Motor neuron (in vitro differentiated cells): ENCODE data around the gene RAB36. TPM values are rescaled to one million over a fixed set of nuclear protein-coding genes. Genes with fewer than 3 reads are reported as not detected.

Source experiments
- ATAC-seq, 8 experiments: fragments of 200-7000 bp; cut with Tn5 transposase; replicated peaks in 6 of 8; 2 replicates each; pipeline ENCODE4 v1.8.0; 2021; ENCODE audit warnings: mild to moderate bottlenecking in 8 of 8, moderate library complexity in 8 of 8
- H3K27ac ChIP-seq, 2 donors: fragments of 250-450 bp; sonication (Bioruptor Pico); 2 replicates each; pipeline ENCODE4 v1.9.0; 2021; ENCODE audit warnings: antibody characterized with exemption in 2 of 2, mild to moderate bottlenecking in 2 of 2, moderate library complexity in 1 of 2
- H3K4me1 ChIP-seq, 2 donors: fragments of 250-450 bp; sonication (Bioruptor Pico); replicated peaks in 1 of 2; 2 replicates each; pipeline ENCODE4 v1.6.1; 2021; ENCODE audit warnings: antibody characterized with exemption in 2 of 2, mild to moderate bottlenecking in 2 of 2, moderate library complexity in 1 of 2
- H3K4me3 ChIP-seq, 5 donors: fragments of 250-450 bp; sonication (Bioruptor Pico); 2 replicates each; pipeline ENCODE4 v1.9.0; 2021; ENCODE audit warnings: antibody characterized with exemption in 5 of 5, mild to moderate bottlenecking in 5 of 5, moderate library complexity in 4 of 5
- WGBS, 10 experiments: fragments of 450-650 bp; shearing (Covaris generic); methylation state at CpG; one replicate each; pipeline ENCODE4 v1.0.0; 2022; 5-methylcytosine and 5-hydroxymethylcytosine counted together
- in situ Hi-C, 9 experiments: fragments of 400-800 bp; cut with MboI; loops; one replicate each; pipeline ENCODE4 v1.15.0; 2021; ENCODE audit warnings: low sequenced_read_pairs in 9 of 9, low pct_unique_long_range_greater_than_20kb in 2 of 9; ENCODE audit not compliant: unreplicated experiment in 9 of 9
- total RNA-seq, 8 experiments: library from RNA; unstranded; fragments of 300-600 nt; gene quantifications; 2 replicates each; pipeline versions ENCODE4 v1.2.3 to v1.2.4, GENCODE V29; 2022

The RAB36 gene
- total RNA-seq, 8 experiments from 2014 or later = 3.1 to 14.4 (median 3.9) TPM

GRCh38 chr22:23118647-23119493, 26.4 kb upstream of the RAB36 start:
- H3K27ac ChIP-seq = peak overlapping the region; percentile 59 to 76
- ATAC-seq = no peak
- 80 to 100% (median 87%) methylated on average over 1 to 2 of the region's 7 CpGs; no CpG with 5 or more reads in 4 of the 10 experiments for WGBS, 10 experiments
- H3K4me3 ChIP-seq = no peak overlapping the region
- H3K4me1 ChIP-seq = peaks cover 9 to 20% of the 10 kb centered on the region in 2 donors
- in situ Hi-C loops = no loop called here

DNA sequence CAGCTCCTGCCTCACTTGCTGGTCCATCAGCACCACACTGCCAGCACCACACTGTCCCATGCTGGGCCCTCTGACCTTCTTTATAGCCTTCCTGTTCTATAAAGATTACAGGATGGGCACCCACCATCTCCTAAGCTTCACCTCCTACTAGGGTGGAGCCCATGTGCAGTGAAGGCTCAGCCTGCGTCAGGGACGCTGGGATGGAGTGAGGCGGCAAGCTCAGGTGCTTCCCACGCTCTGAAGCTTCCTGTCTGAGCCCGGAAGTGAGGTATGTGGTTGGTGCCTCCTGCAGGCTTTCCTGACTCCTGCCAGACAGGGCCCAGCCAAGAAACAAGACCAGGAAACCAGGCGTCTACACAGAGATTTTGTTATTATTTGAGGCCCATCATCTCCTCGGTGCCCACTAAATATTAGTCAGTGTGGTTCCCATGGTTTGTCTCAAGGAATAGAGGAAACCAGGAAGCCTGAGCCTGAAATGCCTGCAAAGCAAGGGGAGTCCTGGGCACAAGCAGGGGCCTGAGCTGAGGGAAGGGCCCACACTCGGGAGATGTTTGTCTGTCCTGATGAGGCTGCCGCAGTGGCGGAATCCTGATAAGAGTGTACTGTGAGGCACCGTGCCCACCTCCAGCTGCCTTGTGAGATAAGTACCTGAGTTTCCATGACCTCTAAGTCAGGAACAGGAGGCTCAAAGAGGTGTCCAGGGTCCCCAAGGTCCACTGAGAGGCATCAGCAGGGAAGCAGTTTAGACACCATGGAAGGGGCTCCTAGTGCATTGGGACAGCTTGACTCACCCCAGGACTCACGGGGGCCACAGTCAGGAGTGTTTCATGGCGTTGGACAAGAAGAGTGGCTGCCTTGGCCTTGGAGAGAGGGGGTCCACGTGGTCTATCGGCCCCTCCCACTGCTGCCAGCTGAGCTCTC, 25.5 kb upstream of the RAB36 start:
- peak in 1 of 8 experiments; percentile 31 for ATAC-seq
- peaks cover 9 to 20% of the 10 kb centered on the region in 2 donors for H3K4me1 ChIP-seq
- H3K27ac ChIP-seq = peak overlapping the region; percentile 59 to 76
- no peak overlapping the region for H3K4me3 ChIP-seq
- in situ Hi-C loops = loop anchor here in 3 of 9 experiments (10.0 kb wide), 1 partner anchor 155 kb away; no protein-coding TSS in a partner anchor
- WGBS, 10 experiments = 80 to 100% (median 90%) methylated on average over 1 to 7 of the region's 15 CpGs; no CpG with 5 or more reads in 4 of the 10 experiments

- ATAC-seq = no peak
- H3K4me3 ChIP-seq = no peak overlapping the region
- peak overlapping the region; percentile 46 to 59 for H3K27ac ChIP-seq
- H3K4me1 ChIP-seq = peaks cover 9 to 20% of the 10 kb centered on the region in 2 donors
- in situ Hi-C loops = loop anchor here in 3 of 9 experiments (10.0 kb wide), 1 partner anchor 156 kb away; no protein-coding TSS in a partner anchor
- WGBS, 10 experiments = 33 to 100% (median 80%) methylated on average over 1 to 5 of the region's 7 CpGs; no CpG with 5 or more reads in 4 of the 10 experiments
Measured at GRCh38 chr22:23120415-23120899, 24.8 kb upstream of the RAB36 start.

- Histone ChIP-seq H3K4me3 (no peak overlapping the region), H3K4me1 (peaks cover 8 to 19% of the 10 kb centered on the region in 2 donors), H3K27ac (peak overlapping the region; percentile 59 to 65)
- peak in 3 of 8 experiments; percentile 42 to 76 (median 63) for ATAC-seq
- in situ Hi-C loops = loop anchor here in 3 of 9 experiments (10.0 kb wide), 1 partner anchor 156 kb away; no protein-coding TSS in a partner anchor
- WGBS, 10 experiments = 60 to 100% (median 96%) methylated on average over 1 to 4 of the region's 4 CpGs; no CpG with 5 or more reads in 5 of the 10 experiments
Measured at GRCh38 chr22:23121000-23121421, 24.3 kb upstream of the RAB36 start.

- Histone ChIP-seq H3K27ac (peak overlapping the region; percentile 59 to 65), H3K4me1 (peaks cover 5 to 15% of the 10 kb centered on the region in 2 donors), H3K4me3 (no peak overlapping the region)
- in situ Hi-C loops = loop anchor here in 3 of 9 experiments (10.0 kb wide), 1 partner anchor 157 kb away; no protein-coding TSS in a partner anchor
- peak in 1 of 8 experiments; percentile 52 for ATAC-seq
- 20 to 100% (median 87%) methylated on average over 1 to 4 of the region's 9 CpGs; no CpG with 5 or more reads in 2 of the 10 experiments for WGBS, 10 experiments
Measured at GRCh38 chr22:23121424-23121823, 23.9 kb upstream of the RAB36 start.

DNA sequence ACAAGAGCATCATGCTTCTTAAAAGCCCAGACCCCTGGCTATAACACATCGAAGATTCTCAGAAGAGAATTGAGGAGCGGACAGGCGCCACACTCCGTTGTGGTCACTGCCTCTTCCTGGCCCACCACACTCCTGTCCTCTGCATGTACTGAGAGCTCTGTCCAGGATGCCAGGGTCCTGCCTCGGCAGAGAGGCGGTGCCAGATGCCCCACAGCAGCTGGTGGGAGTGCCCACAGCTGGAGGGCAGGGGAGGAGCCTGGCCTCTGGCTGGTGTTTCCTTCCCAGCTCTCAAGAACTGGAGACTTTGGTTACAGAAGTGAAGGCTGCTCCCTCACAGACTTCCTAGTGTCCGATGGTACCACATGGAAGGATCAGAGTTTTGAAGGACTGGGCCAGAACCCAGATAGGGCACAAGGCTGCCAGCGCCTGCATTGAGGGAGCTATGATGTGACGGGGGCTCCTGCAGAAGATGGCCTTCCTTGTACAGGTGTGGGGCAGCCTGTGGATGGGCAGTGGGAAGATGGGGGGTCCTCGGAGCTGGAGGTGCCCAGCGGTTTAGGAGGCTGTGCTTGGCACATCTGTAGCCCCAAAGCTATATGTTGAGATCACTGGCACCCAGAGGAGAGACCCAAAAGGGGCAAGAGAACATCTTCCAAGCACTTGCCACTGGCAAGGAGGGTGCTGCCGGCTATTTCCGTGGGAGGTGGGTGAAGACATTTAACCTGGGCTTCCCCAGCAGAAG, 22.9 kb upstream of the RAB36 start:
- WGBS, 10 experiments = 0 to 100% (median 77%) methylated on average over 1 to 7 of the region's 13 CpGs; no CpG with 5 or more reads in 4 of the 10 experiments
- in situ Hi-C loops = loop anchor here in 3 of 9 experiments (10.0 kb wide), 1 partner anchor 158 kb away; no protein-coding TSS in a partner anchor
- Histone ChIP-seq H3K4me3 (no peak overlapping the region), H3K4me1 (peaks cover 0 to 12% of the 10 kb centered on the region in 2 donors), H3K27ac (peak overlapping the region in 1 of 2 donors; percentile 65)
- no peak for ATAC-seq

GRCh38 chr22:23122992-23123803, 22.1 kb upstream of the RAB36 start:
- no peak for ATAC-seq
- peak overlapping the region; percentile 46 to 48 for H3K27ac ChIP-seq
- H3K4me1 ChIP-seq = peaks cover 6 to 14% of the 10 kb centered on the region in 2 donors
- WGBS, 10 experiments = 89 to 100% (median 94%) methylated on average over 1 to 13 of the region's 26 CpGs; no CpG with 5 or more reads in 2 of the 10 experiments
- no peak overlapping the region for H3K4me3 ChIP-seq
- in situ Hi-C loops = loop anchor here in 3 of 9 experiments (10.0 kb wide), 1 partner anchor 158 kb away; no protein-coding TSS in a partner anchor

GRCh38 chr22:23123804-23124254, 21.4 kb upstream of the RAB36 start:
- Histone ChIP-seq H3K27ac (peak overlapping the region; percentile 46 to 48), H3K4me1 (peaks cover 7 to 15% of the 10 kb centered on the region in 2 donors), H3K4me3 (no peak overlapping the region)
- 27 to 100% (median 82%) methylated on average over 2 to 9 of the region's 9 CpGs for WGBS, 10 experiments
- ATAC-seq = no peak
- in situ Hi-C loops = loop anchor here in 3 of 9 experiments (10.0 kb wide), 1 partner anchor 159 kb away; no protein-coding TSS in a partner anchor

GRCh38 chr22:23124611-23125511, 20.4 kb upstream of the RAB36 start:
- Histone ChIP-seq H3K4me3 (no peak overlapping the region), H3K4me1 (peaks cover 7 to 15% of the 10 kb centered on the region in 2 donors), H3K27ac (peak overlapping the region; percentile 47 to 49)
- ATAC-seq = no peak
- in situ Hi-C loops = loop anchor here in 7 of 9 experiments (5.0 to 25.0 kb wide), 4 partner anchors 160 to 338 kb away; no protein-coding TSS in a partner anchor
- WGBS, 10 experiments = 30 to 100% (median 81%) methylated on average over 2 to 10 of the region's 19 CpGs; no CpG with 5 or more reads in 4 of the 10 experiments

DNA sequence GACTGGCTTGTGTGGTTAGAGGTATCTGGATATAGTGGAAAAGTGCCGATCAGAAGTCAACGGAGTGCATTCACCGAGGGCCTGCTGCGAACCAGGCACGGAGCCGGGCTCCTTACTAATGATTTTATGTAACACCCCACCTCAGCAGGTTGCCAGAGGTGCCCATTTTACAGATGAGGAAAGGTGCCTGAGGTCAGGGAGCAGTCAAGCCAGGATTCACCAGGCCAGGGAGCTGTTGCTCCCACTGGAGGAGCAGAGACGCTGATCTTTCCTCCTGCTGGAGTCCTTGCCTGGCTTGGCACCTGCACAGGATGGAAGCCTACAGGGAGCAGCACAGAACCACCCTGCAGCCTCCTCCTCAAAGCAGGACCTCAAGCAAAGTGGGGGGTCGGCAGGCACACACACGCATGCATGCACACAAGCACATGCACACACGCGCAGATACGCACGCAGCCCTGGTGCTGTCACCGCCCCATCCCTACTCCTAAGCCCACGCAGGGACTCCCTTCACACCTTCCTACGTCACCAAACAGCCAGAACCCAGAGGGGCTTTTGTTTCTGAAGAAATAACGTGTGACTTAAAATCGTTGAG, 19.7 kb upstream of the RAB36 start:
- H3K4me1 ChIP-seq = peaks cover 7 to 19% of the 10 kb centered on the region in 2 donors
- H3K27ac ChIP-seq = peak overlapping the region in 1 of 2 donors; percentile 49
- ATAC-seq = no peak
- no peak overlapping the region for H3K4me3 ChIP-seq
- in situ Hi-C loops = loop anchor here in 7 of 9 experiments (5.0 to 25.0 kb wide), 4 partner anchors 161 to 338 kb away; no protein-coding TSS in a partner anchor
- 60 to 100% (median 87%) methylated on average over 1 to 12 of the region's 18 CpGs; no CpG with 5 or more reads in 4 of the 10 experiments for WGBS, 10 experiments
